Pancreas (tissue), 10 donors: ENCODE measurements around the gene CRLF1. TPM values are rescaled to one million over a fixed set of nuclear protein-coding genes. Genes with fewer than 3 reads are reported as not detected.
"Not testable (repeated sequence)": the region's sequence is repeated elsewhere in the genome, so short reads cannot be mapped to it uniquely, and the experiment has no call there.

ENCODE experiments used
- ATAC-seq, 4 donors: fragments of 200-7000 bp; cut with Tn5 transposase; one replicate each; pipeline versions ENCODE4 v1.8.0 to v1.9.1; 2020; ENCODE audit warnings: mild to moderate bottlenecking in 4 of 4, moderate library complexity in 4 of 4
- DNase-seq, 6 donors: peaks; one replicate each; pipeline ENCODE4 v3.0.0-alpha.2; 2020
- FAIRE-seq: peaks from 2 replicates; lab custom pipeline; 2012; peaks lifted over from hg19 to GRCh38; lab: Jason Lieb, UNC
- H3K27ac ChIP-seq, 4 donors: fragments of 200-600 bp; sonication (generic); 1 replicate in 3 of 4; 2 replicates in 1 of 4; pipeline versions ENCODE4 v1.5.0 to v1.8.0; 2020
- H3K27me3 ChIP-seq, 4 donors: fragments of 200-600 bp; one replicate each; pipeline ENCODE4 v1.8.0; 2021
- H3K36me3 ChIP-seq, 3 donors: fragments of 200-600 bp; sonication (generic) in 1 of 3; one replicate each; pipeline versions ENCODE4 v1.5.0 to v1.8.0; 2020 to 2021
- H3K4me1 ChIP-seq, 3 donors: fragments of 200-600 bp; one replicate each; pipeline ENCODE4 v1.8.0; 2021
- H3K4me3 ChIP-seq, 4 donors: fragments of 200-600 bp; sonication (generic) in 2 of 4; one replicate each; pipeline versions ENCODE4 v1.5.0 to v1.8.0; 2020 to 2021
- H3K9me3 ChIP-seq, 4 donors: fragments of 200-600 bp; one replicate each; pipeline ENCODE4 v1.8.0; 2021
- WGBS, 2 donors: extraction: QIAGEN DNeasy Blood & Tissue Kit; methylation state at CpG; one replicate each; pipeline ENCODE4 v1.1.7; 2013; 5-methylcytosine and 5-hydroxymethylcytosine counted together
- intact Hi-C, 3 donors: fragments of 100-400 bp; cut with DNase I; formaldehyde crosslinking; loops; one replicate each; pipeline versions ENCODE4 v1.11.1 to v1.14.2; 2022
- polyA plus RNA-seq, 2 donors: library from polyadenylated mRNA; stranded (reverse); fragments of 200-250 nt; gene quantifications; one replicate each; pipeline ENCODE4 v1.2.3, GENCODE V29; 2013
- total RNA-seq, 6 donors: library from RNA; stranded (reverse); fragmentation: NEBNext Ultra II Directional in 4 of 6; extraction: Animal tissue kit (Norgen Biotek cat#: 25700) in 4 of 6; gene quantifications; one replicate each; pipeline versions ENCODE4 v1.2.1 to v1.2.4, GENCODE V29; 2021 to 2023
- TF ChIP-seq, protein P1 (sequence below), 4 donors: fragments of 200-600 bp; sonication (generic) in 3 of 4; IDR thresholded peaks; one replicate each; pipeline versions ENCODE4 v1.5.0 to v1.8.0; 2021; ENCODE audit warnings: antibody characterized with exemption in 4 of 4
- donor health status: healthy with polysubstance abuse.
- donor health status: DM: no; HTN: no; CAD: no; lungs with moderate emphysema.
- donor health status: DM: no; HTN: no; CAD: no.
- donor health status: control.
- donor health status: control.
- donor health status: Bipolar disorder and iron deficiency.
- donor health status: DM: yes; HTN: yes; CAD: no.
- donor health status: DM: no; HTN: no; CAD: no.
- donor health status: DM: no; HTN: no; CAD: no.
- donor health status: DM: yes; HTN: yes; CAD: no.

Gene CRLF1
- total and polyA plus RNA-seq, 8 donors: 0.87 to 20.3 (median 6.1) TPM

DNA sequence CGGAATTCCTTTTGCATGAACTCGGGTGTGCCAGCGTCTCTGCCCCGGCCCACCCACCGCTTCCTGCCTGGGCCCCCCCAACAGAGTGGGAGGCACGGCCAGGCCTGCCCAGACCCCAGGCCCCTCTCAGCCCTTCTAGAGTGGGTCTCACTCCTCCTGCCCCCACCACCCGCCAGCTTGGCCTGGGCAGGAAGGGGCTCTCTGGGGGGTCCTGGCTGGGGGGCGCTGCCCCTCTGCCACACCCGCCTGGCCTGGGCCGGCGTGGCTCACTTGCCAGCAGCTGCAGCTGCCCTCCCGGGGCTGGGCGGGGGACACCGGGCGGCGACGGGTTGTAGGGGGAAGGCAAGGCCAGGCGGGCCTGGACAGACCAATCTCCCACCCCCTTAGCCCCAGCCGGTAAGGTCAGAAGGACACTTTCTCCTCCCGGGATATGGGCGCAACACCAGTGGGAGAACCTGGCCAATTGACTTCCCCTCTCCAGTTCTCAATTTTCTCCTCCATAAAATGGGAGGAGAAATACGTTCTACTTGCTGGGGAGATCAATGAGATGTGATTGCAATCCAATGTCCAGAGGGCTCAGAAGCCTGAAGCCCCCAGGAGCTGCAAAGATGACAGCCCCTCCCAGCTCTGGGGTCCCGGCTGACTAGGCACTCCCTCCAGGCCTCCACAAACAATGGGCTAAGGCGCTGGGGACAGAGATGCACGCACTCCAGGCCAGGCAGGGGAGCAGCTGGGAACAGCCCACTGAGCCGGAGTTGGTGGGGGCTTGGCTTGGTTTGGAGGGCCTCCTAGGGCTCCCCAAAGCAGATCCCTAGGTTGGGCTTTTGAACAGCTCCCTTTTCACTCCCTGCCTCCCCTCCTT lies 2.4 kb downstream of the CRLF1 start:
- 17 to 19% methylated on average over 22 to 26 of the region's 26 CpGs for WGBS, 2 donors
- no peak for ATAC-seq
- Histone ChIP-seq H3K36me3 (no peaks in the 10 kb centered on the region), H3K4me3 (no peak overlapping the region), H3K27ac (no peak overlapping the region), H3K4me1 (peaks cover 0 to 5% (median 0%) of the 10 kb centered on the region in 3 donors), H3K9me3 (no peaks in the 10 kb centered on the region), H3K27me3 (peaks cover 0 to 18% (median 5%) of the 10 kb centered on the region in 4 donors)
- peak in 1 of 6 donors; percentile 37 for DNase-seq
- intact Hi-C loops: no loop called here
- no peak for FAIRE-seq
- TF ChIP-seq, protein P1, sequence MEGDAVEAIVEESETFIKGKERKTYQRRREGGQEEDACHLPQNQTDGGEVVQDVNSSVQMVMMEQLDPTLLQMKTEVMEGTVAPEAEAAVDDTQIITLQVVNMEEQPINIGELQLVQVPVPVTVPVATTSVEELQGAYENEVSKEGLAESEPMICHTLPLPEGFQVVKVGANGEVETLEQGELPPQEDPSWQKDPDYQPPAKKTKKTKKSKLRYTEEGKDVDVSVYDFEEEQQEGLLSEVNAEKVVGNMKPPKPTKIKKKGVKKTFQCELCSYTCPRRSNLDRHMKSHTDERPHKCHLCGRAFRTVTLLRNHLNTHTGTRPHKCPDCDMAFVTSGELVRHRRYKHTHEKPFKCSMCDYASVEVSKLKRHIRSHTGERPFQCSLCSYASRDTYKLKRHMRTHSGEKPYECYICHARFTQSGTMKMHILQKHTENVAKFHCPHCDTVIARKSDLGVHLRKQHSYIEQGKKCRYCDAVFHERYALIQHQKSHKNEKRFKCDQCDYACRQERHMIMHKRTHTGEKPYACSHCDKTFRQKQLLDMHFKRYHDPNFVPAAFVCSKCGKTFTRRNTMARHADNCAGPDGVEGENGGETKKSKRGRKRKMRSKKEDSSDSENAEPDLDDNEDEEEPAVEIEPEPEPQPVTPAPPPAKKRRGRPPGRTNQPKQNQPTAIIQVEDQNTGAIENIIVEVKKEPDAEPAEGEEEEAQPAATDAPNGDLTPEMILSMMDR (IDR thresholded peaks at IDR 0.05): no peak

DNA sequence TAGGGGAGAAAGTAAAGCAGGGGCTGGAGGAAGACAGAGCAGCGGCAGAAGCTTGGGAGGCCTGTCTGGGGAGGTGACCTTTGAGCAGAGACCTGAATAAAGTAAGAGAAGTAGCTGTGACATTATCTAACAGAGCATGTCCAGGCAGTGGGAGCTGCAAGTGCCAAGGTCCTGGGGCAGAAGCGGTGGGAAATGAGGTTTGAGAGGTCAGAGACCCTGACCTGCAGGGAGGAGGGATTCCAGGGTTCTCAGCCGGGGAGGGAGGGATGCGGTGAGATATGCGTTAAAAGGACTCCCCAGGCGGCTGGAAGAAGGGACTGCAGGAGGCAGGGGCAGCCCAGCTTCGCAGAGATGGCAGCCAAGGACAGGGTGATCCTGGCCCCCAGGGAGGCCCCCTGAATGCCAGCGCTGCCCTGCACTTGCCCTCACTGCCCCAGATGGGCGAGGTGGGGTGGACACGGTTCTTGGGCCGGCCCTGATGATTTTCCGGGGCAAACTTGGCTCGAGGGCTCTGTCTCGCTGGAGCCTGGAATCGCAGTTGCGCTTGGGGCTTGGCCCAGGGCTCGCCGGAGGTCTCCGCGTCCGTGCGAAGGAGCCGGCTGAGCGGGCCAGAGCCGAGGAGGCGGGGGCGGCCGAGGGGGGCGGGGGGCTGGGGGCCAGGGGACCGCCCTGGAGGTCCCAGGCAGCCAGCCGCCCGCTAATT lies 3.2 kb downstream of the CRLF1 start:
- 12 to 21% methylated on average over 14 to 32 of the region's 32 CpGs for WGBS, 2 donors
- TF ChIP-seq, protein P1 (IDR thresholded peaks at IDR 0.05): no peak
- Histone ChIP-seq H3K9me3 (no peaks in the 10 kb centered on the region), H3K36me3 (no peaks in the 10 kb centered on the region), H3K27ac (no peak overlapping the region), H3K4me3 (no peak overlapping the region), H3K4me1 (peaks cover 0 to 5% (median 0%) of the 10 kb centered on the region in 3 donors), H3K27me3 (peaks cover 0 to 17% (median 5%) of the 10 kb centered on the region in 4 donors)
- ATAC-seq (no peak), FAIRE-seq (no peak), DNase-seq (no peak)
- intact Hi-C loops: no loop called here

DNA sequence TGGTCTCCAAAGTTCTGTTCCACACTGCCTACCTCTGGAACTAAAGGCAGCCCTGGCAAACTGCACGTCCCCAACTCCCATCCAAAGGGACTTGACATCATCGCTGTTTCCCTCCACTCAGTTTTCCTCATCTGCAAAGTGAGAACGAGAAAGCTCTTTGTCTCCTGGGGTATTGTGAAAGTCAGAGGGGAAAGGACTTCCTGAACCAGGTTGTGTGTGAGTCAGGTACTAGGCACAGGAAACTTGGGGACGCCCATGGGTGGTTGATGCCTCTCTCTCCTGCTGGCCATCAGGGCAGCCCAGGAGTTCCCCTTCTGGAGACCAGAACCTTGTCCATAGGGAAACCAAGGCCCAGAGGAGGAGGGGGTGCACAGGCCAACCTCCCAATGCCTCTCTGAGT lies 4.7 kb downstream of the CRLF1 start:
- peaks cover 0 to 10% (median 3%) of the 10 kb centered on the region in 4 donors for H3K27me3 ChIP-seq
- H3K36me3 ChIP-seq: no peaks in the 10 kb centered on the region
- DNase-seq (no peak), FAIRE-seq (no peak), ATAC-seq (no peak)
- H3K4me3 ChIP-seq: no peak overlapping the region
- TF ChIP-seq, protein P1 (IDR thresholded peaks at IDR 0.05): no peak
- H3K4me1 ChIP-seq: no peaks in the 10 kb centered on the region
- no peak overlapping the region for H3K27ac ChIP-seq
- H3K9me3 ChIP-seq: no peaks in the 10 kb centered on the region
- intact Hi-C loops: no loop called here
- WGBS, 2 donors: 79 to 90% methylated on average over 4 of the region's 4 CpGs

DNA sequence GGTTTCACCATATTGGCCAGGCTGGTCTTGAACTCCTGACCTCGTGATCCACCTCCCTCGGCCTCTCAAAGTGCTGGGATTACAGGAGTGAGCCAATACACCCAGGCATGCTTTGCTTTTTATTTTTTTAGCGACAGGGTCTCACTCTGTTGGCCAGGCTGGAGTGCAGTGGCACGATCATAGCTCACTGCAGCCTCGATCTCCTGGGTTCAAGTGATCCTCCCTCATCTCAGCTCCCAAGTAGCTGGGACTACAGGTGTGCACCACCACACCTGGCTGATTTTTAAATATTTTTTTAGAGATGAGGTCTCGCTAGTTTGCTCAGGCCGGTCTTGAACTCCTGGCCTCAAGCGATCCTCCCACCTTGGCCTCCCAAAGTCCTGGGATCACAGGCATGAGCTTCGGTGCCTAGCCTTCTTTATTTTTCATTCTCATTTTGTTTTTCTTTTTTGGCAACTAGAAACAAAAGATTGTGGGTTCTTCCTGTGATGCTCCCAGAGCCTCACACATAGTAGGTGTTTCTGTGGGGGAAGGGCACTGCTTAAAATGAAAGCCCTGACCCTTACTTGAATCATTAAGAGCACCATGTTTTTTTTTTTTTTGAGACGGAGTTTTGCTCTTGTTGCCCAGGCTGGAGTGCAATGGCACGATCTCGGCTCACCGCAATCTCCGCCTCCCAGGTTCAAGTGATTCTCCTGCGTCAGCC lies 5.8 kb downstream of the CRLF1 start:
- intact Hi-C loops, H3K9me3 ChIP-seq, DNase-seq, H3K27me3 ChIP-seq, ATAC-seq, FAIRE-seq, H3K4me1 ChIP-seq, H3K27ac ChIP-seq, H3K4me3 ChIP-seq, H3K36me3 ChIP-seq: not testable (repeated sequence)
- WGBS, 2 donors: 87 to 88% methylated on average over 15 of the region's 15 CpGs

DNA sequence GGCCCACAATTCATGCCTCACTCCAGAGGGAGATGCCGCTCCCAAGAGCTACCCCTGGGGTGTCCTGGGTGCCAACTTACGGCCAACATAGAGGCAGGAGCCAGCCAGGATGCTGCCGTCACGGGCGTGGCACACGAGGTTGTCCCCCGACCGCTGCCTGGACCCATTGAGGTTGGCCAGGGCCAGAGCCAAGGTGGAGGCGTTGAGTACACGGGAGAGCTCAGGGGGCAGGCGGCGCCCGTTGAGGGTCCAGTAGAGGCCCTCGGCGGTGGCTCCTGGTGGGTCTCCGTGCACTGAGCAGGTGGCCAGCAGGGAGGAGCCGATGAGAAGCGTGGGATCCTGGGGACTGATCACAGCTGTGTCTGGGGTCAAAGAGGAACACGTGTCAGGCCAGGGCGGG lies 7.1 kb downstream of the CRLF1 start:
- no peak for FAIRE-seq
- intact Hi-C loops: loop anchor here in 1 of 3 donors (5.0 kb wide), 1 partner anchor 248 kb away; no protein-coding TSS in a partner anchor

More for the DNA sequence above, 7.1 kb downstream of the CRLF1 start:
- peaks cover 0 to 10% (median 0%) of the 10 kb centered on the region in 4 donors for H3K27me3 ChIP-seq
- no peak overlapping the region for H3K4me3 ChIP-seq
- DNase-seq: peak in 1 of 6 donors; percentile 58
- H3K27ac ChIP-seq: no peak overlapping the region
- WGBS, 2 donors: 62 to 73% methylated on average over 20 of the region's 20 CpGs
- H3K36me3 ChIP-seq: no peaks in the 10 kb centered on the region
- TF ChIP-seq, protein P1 (IDR thresholded peaks at IDR 0.05): no peak
- H3K4me1 ChIP-seq: peaks cover 0 to 9% (median 6%) of the 10 kb centered on the region in 3 donors
- H3K9me3 ChIP-seq: no peaks in the 10 kb centered on the region
- ATAC-seq: no peak
